ENCODE results near the gene C2orf80.

The C2orf80 gene

GRCh38 chr2:208147759-208148158 lies 42.1 kb downstream of the C2orf80 start:
- TF ChIP-seq, protein P1, sequence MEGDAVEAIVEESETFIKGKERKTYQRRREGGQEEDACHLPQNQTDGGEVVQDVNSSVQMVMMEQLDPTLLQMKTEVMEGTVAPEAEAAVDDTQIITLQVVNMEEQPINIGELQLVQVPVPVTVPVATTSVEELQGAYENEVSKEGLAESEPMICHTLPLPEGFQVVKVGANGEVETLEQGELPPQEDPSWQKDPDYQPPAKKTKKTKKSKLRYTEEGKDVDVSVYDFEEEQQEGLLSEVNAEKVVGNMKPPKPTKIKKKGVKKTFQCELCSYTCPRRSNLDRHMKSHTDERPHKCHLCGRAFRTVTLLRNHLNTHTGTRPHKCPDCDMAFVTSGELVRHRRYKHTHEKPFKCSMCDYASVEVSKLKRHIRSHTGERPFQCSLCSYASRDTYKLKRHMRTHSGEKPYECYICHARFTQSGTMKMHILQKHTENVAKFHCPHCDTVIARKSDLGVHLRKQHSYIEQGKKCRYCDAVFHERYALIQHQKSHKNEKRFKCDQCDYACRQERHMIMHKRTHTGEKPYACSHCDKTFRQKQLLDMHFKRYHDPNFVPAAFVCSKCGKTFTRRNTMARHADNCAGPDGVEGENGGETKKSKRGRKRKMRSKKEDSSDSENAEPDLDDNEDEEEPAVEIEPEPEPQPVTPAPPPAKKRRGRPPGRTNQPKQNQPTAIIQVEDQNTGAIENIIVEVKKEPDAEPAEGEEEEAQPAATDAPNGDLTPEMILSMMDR (IDR thresholded peaks at IDR 0.05): no peak
- H3K27me3 ChIP-seq: no peaks in the 10 kb centered on the region
- H3K27ac ChIP-seq: no peak overlapping the region
- H3K4me1 ChIP-seq: no peaks in the 10 kb centered on the region
- DNase-seq: no peak
- no peaks in the 10 kb centered on the region for H3K9me3 ChIP-seq
- H3K36me3 ChIP-seq: no peaks in the 10 kb centered on the region
- intact Hi-C loops (cut with DNase I; ENCODE audit: low total_unique reads): no loop called here
- H3K4me3 ChIP-seq: no peak overlapping the region

GRCh38 chr2:208147008-208147407 lies 42.8 kb downstream of the C2orf80 start:
- no peaks in the 10 kb centered on the region for H3K27me3 ChIP-seq
- no peak for DNase-seq
- H3K9me3 ChIP-seq: no peaks in the 10 kb centered on the region
- no peak overlapping the region for H3K27ac ChIP-seq
- H3K36me3 ChIP-seq: no peaks in the 10 kb centered on the region
- TF ChIP-seq, protein P1 (IDR thresholded peaks at IDR 0.05): no peak
- no peaks in the 10 kb centered on the region for H3K4me1 ChIP-seq
- intact Hi-C loops (cut with DNase I; ENCODE audit: low total_unique reads): no loop called here
- H3K4me3 ChIP-seq: no peak overlapping the region

- Histone ChIP-seq H3K9me3 (no peaks in the 10 kb centered on the region), H3K27ac (no peak within 1 kb of the TSS), H3K4me3 (no peak within 1 kb of the TSS), H3K27me3 (no peaks in the 10 kb centered on the region), H3K4me1 (no peaks in the 10 kb centered on the region), H3K36me3 (no peaks in the 10 kb centered on the region)
- no peak for DNase-seq
- TF ChIP-seq, protein P1 (IDR thresholded peaks at IDR 0.05): no peak
- intact Hi-C loops (cut with DNase I; ENCODE audit: low total_unique reads): no loop called here
Observed at GRCh38 chr2:208146006-208146405, 43.8 kb downstream of the C2orf80 start, which contains the start of gene CRYGB. TSS of gene CRYGB (minus strand) at chr2:208146158. CDS start at chr2:208146120, 38 bp downstream.

GRCh38 chr2:208142925-208143799 lies 46.7 kb downstream of the C2orf80 start:
- H3K4me1 ChIP-seq: no peaks in the 10 kb centered on the region
- TF ChIP-seq, protein P1 (IDR thresholded peaks at IDR 0.05): no peak
- intact Hi-C loops (cut with DNase I; ENCODE audit: low total_unique reads): no loop called here
- no peaks in the 10 kb centered on the region for H3K36me3 ChIP-seq
- H3K27ac ChIP-seq: no peak overlapping the region
- no peaks in the 10 kb centered on the region for H3K9me3 ChIP-seq
- H3K4me3 ChIP-seq: no peak overlapping the region
- H3K27me3 ChIP-seq: no peaks in the 10 kb centered on the region
- no peak for DNase-seq

DNA sequence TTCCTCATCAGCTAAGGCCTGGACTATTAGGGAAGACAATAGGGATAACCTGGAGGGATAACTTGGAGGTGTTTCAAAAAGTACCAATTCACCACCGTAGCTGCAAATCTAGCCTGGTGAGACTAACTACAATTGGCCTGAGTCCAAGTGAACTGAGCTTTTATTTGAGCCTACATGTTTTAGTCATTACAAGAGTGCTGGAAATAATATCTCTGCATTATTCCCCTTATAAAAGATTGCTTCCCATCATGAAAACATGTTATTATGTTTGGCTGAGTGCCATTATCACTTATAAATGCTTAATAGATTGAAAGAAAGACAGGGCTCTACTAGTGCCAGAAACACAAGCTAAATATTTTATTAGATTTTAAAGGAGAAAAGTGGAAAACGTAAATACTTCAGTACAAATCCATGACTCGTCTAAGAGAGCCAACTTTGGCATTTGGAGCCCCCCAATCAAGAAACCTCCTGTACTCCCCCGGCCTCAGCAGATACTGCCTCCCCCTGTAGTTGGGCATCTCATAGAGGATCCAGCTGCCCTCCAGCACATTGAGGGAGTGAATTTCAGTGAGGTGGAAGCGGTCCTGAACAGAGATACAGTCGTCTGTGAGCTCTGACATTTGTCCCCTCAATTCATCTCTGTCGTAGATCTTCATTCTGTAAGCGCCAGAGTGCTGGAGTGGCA lies 47.4 kb downstream of the C2orf80 start:
- intact Hi-C loops (cut with DNase I; ENCODE audit: low total_unique reads): no loop called here
- H3K9me3 ChIP-seq: no peaks in the 10 kb centered on the region
- TF ChIP-seq, protein P1 (IDR thresholded peaks at IDR 0.05): no peak
- DNase-seq: no peak
- H3K4me3 ChIP-seq: no peak overlapping the region
- H3K27me3 ChIP-seq: no peaks in the 10 kb centered on the region
- no peaks in the 10 kb centered on the region for H3K36me3 ChIP-seq
- no peaks in the 10 kb centered on the region for H3K4me1 ChIP-seq
- no peak overlapping the region for H3K27ac ChIP-seq

Data from tibial artery (tissue), 4 donors.